ENCODE results near the gene SPC25. TPM values are rescaled to one million over a fixed set of nuclear protein-coding genes. Genes with fewer than 3 reads are reported as not detected.
A peak's percentile ranks its signal among the peaks of the same experiment; 100 is the strongest.

SPC25 gene
- total and polyA plus RNA-seq, 9 of the 15 experiments (the other 6 are each of a cell fraction or from before 2014, with no cell fraction given), result 44.8 to 100 (median 75.0) TPM

DNA sequence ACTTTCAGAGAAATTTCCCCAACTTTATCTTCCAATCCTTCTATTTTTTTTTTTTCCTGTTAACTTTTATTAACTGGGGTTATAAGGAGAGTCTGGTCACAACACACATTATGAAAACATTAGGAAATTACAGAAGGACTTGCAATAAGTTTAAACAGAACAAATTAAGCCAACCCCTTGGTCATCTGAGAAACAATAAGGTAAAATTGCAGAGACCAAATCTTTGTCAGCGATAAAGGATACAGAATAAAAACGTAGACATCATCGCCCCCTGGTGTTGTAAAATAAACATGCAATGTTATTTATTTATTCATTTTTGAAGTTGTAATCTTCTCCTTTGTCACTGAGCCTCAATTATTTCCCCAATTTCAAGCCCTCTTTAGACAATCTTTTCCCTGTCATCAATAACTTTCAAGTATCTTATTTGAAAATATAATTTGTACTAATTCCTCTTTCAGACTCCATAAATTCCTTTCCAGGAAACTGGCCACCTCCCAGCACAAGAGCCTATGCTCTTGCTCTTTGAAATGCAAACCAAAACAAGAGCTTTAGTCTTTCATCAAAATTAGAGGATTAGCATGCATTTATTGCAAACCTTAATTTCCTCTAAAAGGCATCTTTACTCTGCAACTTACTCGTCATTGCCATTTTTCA lies 30.4 kb upstream of the SPC25 start (continued):
- TF ChIP-seq, protein P1, sequence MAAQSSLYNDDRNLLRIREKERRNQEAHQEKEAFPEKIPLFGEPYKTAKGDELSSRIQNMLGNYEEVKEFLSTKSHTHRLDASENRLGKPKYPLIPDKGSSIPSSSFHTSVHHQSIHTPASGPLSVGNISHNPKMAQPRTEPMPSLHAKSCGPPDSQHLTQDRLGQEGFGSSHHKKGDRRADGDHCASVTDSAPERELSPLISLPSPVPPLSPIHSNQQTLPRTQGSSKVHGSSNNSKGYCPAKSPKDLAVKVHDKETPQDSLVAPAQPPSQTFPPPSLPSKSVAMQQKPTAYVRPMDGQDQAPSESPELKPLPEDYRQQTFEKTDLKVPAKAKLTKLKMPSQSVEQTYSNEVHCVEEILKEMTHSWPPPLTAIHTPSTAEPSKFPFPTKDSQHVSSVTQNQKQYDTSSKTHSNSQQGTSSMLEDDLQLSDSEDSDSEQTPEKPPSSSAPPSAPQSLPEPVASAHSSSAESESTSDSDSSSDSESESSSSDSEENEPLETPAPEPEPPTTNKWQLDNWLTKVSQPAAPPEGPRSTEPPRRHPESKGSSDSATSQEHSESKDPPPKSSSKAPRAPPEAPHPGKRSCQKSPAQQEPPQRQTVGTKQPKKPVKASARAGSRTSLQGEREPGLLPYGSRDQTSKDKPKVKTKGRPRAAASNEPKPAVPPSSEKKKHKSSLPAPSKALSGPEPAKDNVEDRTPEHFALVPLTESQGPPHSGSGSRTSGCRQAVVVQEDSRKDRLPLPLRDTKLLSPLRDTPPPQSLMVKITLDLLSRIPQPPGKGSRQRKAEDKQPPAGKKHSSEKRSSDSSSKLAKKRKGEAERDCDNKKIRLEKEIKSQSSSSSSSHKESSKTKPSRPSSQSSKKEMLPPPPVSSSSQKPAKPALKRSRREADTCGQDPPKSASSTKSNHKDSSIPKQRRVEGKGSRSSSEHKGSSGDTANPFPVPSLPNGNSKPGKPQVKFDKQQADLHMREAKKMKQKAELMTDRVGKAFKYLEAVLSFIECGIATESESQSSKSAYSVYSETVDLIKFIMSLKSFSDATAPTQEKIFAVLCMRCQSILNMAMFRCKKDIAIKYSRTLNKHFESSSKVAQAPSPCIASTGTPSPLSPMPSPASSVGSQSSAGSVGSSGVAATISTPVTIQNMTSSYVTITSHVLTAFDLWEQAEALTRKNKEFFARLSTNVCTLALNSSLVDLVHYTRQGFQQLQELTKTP (IDR thresholded peaks at IDR 0.05; ENCODE audit: low read depth in 1 of 2, partially characterized antibody in 2 of 2), result no peak
- TF ChIP-seq ZNF79 (CRISPR knock-in tag; IDR thresholded peaks at IDR 0.05; ENCODE audit: low read depth) (no peak), RAD21 (CRISPR knock-in tag; conservative IDR thresholded peaks at IDR 0.05 in 1 of 2, IDR thresholded peaks at IDR 0.05 in 1 of 2) (peak; percentile 95 to 98), MYC (IDR thresholded peaks at IDR 0.05; ENCODE audit: low read depth, low read length) (peak; percentile 39; the same call in 1 of the 2 replicates), MYC (CRISPR knock-in tag; IDR thresholded peaks at IDR 0.05; ENCODE audit: borderline replicate concordance, low read depth) (no peak), ZFP30 (CRISPR knock-in tag; IDR thresholded peaks at IDR 0.05; ENCODE audit: borderline replicate concordance) (no peak), NCOA6 (IDR thresholded peaks at IDR 0.05) (no peak), CXXC5 (CRISPR knock-in tag; IDR thresholded peaks at IDR 0.05) (no peak), RHOXF2B (CRISPR knock-in tag; conservative IDR thresholded peaks at IDR 0.05) (no peak), TFAM (CRISPR knock-in tag; conservative IDR thresholded peaks at IDR 0.05) (no peak), ZSCAN29 (IDR thresholded peaks at IDR 0.05) (no peak), ZNF175 (CRISPR knock-in tag; IDR thresholded peaks at IDR 0.05; ENCODE audit: low read depth) (no peak), TCF7 (IDR thresholded peaks at IDR 0.05; ENCODE audit: borderline replicate concordance) (no peak), CHCHD3 (CRISPR knock-in tag; IDR thresholded peaks at IDR 0.05) (no peak), NFXL1 (CRISPR knock-in tag; IDR thresholded peaks at IDR 0.05) (no peak), SRSF3 (IDR thresholded peaks at IDR 0.05; ENCODE audit: insufficient read depth, low read length) (no peak), ZKSCAN3 (CRISPR knock-in tag; IDR thresholded peaks at IDR 0.05) (no peak), ZNF586 (CRISPR knock-in tag; conservative IDR thresholded peaks at IDR 0.05) (no peak), TBP (optimal IDR thresholded peaks at IDR 0.05; ENCODE audit: low read depth, low read length) (no peak), MXD1 (CRISPR knock-in tag; IDR thresholded peaks at IDR 0.05; ENCODE audit: borderline replicate concordance, poor library complexity, severe bottlenecking) (no peak), GATAD2B (IDR thresholded peaks at IDR 0.05; ENCODE audit: borderline replicate concordance) (no peak), NR3C1 (CRISPR knock-in tag; IDR thresholded peaks at IDR 0.05) (no peak)

Measured in K562 (cell line).